Stimulated activated CD8-positive, alpha-beta memory T cell treated with anti-CD3 and anti-CD28 coated beads, Interleukin-2, amount 100 ng/mL, for 48 hours (primary cell): ENCODE data around the gene OSBP.
A peak's percentile ranks its signal among the peaks of the same experiment; 100 is the strongest.
"Not testable (repeated sequence)": the region's sequence is repeated elsewhere in the genome, so short reads cannot be mapped to it uniquely, and the experiment has no call there.

ENCODE experiments used
- DNase-seq, 2 donors: peaks; one replicate each; pipeline ENCODE4 v3.0.0-alpha.2; 2020; ENCODE audit warnings: low read depth in 2 of 2

OSBP gene

GRCh38 chr11:59615637-59616395, at the start of gene OSBP:
Gene OSBP, minus strand, starts transcription at chr11:59615774. Its CDS starts 110 bp downstream, at chr11:59615664.
- peak; percentile 86 to 94 for DNase-seq

- no peak for DNase-seq
These were observed 45.0 kb upstream of the OSBP start for GRCh38 chr11:59660621-59661020.

- DNase-seq, result no peak
These were observed 44.4 kb upstream of the OSBP start for GRCh38 chr11:59659981-59660380.

GRCh38 chr11:59658036-59658435, 42.5 kb upstream of the OSBP start:
- DNase-seq, result no peak

GRCh38 chr11:59654893-59655292, 39.3 kb upstream of the OSBP start:
- no peak for DNase-seq

- DNase-seq, result no peak
These were observed 31.8 kb upstream of the OSBP start for GRCh38 chr11:59647245-59647980.

GRCh38 chr11:59644528-59644927, 29.0 kb upstream of the OSBP start:
- DNase-seq, result no peak

- no peak for DNase-seq
These were observed 27.8 kb upstream of the OSBP start for GRCh38 chr11:59643390-59643789.

- DNase-seq, result no peak
These were observed 25.6 kb upstream of the OSBP start for GRCh38 chr11:59641156-59641555.

- DNase-seq, result no peak
These were observed 14.9 kb upstream of the OSBP start for GRCh38 chr11:59630493-59630892.

- DNase-seq, result no peak
These were observed 14.4 kb upstream of the OSBP start for GRCh38 chr11:59629996-59630395.

- DNase-seq, result not testable (repeated sequence)
These were observed 11.4 kb upstream of the OSBP start for GRCh38 chr11:59626969-59627368.

GRCh38 chr11:59625703-59626102, 10.1 kb upstream of the OSBP start:
- DNase-seq, result no peak

- no peak for DNase-seq
These were observed 2.3 kb upstream of the OSBP start for GRCh38 chr11:59617876-59618275.

- DNase-seq, result peak in 1 of 2 donors; percentile 88
These were observed 915 bp upstream of the OSBP start for GRCh38 chr11:59616396-59616982.

- DNase-seq, result peak; percentile 27 to 38
These were observed 396 bp downstream of the OSBP start for GRCh38 chr11:59615120-59615636.

- DNase-seq, result no peak
These were observed 1.1 kb downstream of the OSBP start for GRCh38 chr11:59614277-59615119.

- no peak for DNase-seq
These were observed 3.7 kb downstream of the OSBP start for GRCh38 chr11:59611570-59612565.

- DNase-seq, result no peak
These were observed 5.3 kb downstream of the OSBP start for GRCh38 chr11:59610289-59610688.

GRCh38 chr11:59607703-59608454, 7.7 kb downstream of the OSBP start:
- DNase-seq, result no peak
